Testis (tissue), 2 donors: ENCODE data around the gene INPP4A.

ENCODE experiments used
- CTCF ChIP-seq, 3 experiments: fragments of 450-650 bp in 2 of 3; fragments of 200-600 bp in 1 of 3; sonication (generic) in 1 of 3; IDR thresholded peaks; one replicate each; pipeline ENCODE4 v1.5.1; 2016 to 2019; ENCODE audit warnings: antibody characterized with exemption in 3 of 3, mild to moderate bottlenecking in 2 of 3, moderate library complexity in 1 of 3
- POLR2A ChIP-seq: fragments of 450-650 bp; IDR thresholded peaks from one replicate; pipeline ENCODE4 v1.6.1; 2017; ENCODE audit warnings: antibody characterized with exemption, mild to moderate bottlenecking, moderate library complexity

GRCh38 chr2:98551316-98551715 lies 106.7 kb downstream of the INPP4A start:
- TF ChIP-seq CTCF (IDR thresholded peaks at IDR 0.05) (no peak), POLR2A (no peak)
